DOHH2 (cell line): ENCODE results near the gene CCL5.

Experiments
- EZH2phosphoT487 ChIP-seq: fragments of 200-600 bp; sonication (generic); IDR thresholded peaks from 2 replicates; pipeline ENCODE4 v1.6.1; 2017; ENCODE audit warnings: borderline replicate concordance, mild to moderate bottlenecking, antibody characterized with exemption, low read length, moderate library complexity, mixed read lengths
- TF ChIP-seq, protein P1 (sequence below): fragments of 200-600 bp; sonication (generic); IDR thresholded peaks from one replicate; pipeline ENCODE4 v1.5.1; 2014; ENCODE audit warnings: antibody characterized with exemption, mild to moderate bottlenecking, low read depth, low read length; ENCODE audit not compliant: poor library complexity, severe bottlenecking

DNA sequence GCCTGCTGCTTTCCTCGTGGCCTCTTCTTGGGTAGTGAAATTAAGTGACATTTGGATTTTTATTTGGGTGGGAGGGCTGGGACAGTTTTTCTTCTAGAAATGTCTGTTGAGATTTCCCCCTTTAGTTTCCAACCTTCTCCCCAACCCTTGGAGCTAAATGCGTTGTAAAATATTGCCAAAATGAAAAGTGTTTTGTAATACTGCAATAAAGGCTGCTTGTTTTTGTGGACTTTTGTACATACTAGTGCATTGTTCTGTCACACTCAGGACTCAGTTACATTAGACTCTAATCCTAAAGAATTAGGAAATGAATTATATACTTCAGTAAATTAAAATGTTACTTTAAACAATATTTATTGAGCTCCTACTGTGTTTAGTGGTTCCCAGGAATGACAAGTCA is 33.2 kb downstream of the CCL5 start:
- TF ChIP-seq, protein P1, sequence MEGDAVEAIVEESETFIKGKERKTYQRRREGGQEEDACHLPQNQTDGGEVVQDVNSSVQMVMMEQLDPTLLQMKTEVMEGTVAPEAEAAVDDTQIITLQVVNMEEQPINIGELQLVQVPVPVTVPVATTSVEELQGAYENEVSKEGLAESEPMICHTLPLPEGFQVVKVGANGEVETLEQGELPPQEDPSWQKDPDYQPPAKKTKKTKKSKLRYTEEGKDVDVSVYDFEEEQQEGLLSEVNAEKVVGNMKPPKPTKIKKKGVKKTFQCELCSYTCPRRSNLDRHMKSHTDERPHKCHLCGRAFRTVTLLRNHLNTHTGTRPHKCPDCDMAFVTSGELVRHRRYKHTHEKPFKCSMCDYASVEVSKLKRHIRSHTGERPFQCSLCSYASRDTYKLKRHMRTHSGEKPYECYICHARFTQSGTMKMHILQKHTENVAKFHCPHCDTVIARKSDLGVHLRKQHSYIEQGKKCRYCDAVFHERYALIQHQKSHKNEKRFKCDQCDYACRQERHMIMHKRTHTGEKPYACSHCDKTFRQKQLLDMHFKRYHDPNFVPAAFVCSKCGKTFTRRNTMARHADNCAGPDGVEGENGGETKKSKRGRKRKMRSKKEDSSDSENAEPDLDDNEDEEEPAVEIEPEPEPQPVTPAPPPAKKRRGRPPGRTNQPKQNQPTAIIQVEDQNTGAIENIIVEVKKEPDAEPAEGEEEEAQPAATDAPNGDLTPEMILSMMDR = no peak
- no peak for TF ChIP-seq EZH2phosphoT487
